ENCODE measurements around the gene NF2. TPM values are rescaled to one million over a fixed set of nuclear protein-coding genes. Genes with fewer than 3 reads are reported as not detected.

Gene NF2
- total RNA-seq, 2 donors from 2014 or later = 38.2 to 41.5 TPM

Other genes starting within 250 kb of the NF2 start
- gene AP1B1, start 215.1 kb upstream of the NF2 start, total RNA-seq = 100 to 1,000 TPM in 1 of 2 donors, 10 to 100 TPM in 1; 96.3 to 100 TPM
- gene RFPL1, start 165.1 kb upstream of the NF2 start, total RNA-seq = not detected
- gene NEFH, start 123.4 kb upstream of the NF2 start, total RNA-seq = under 1 TPM; 0.12 to 0.34 TPM
- gene THOC5, start 49.9 kb upstream of the NF2 start, total RNA-seq = 10 to 100 TPM; 20.8 to 21.1 TPM
- gene NIPSNAP1, start 22.5 kb upstream of the NF2 start, total RNA-seq = 10 to 100 TPM; 50.2 to 60.1 TPM
- under 1 TPM in 1 of 2 donors, not detected in 1; 0.12 TPM for gene CABP7, start 116.4 kb downstream of the NF2 start, total RNA-seq
- 10 to 100 TPM; 12.7 TPM for gene ZMAT5, start 163.4 kb downstream of the NF2 start, total RNA-seq
- 100 to 1,000 TPM; 157 to 198 TPM for gene UQCR10, start 163.7 kb downstream of the NF2 start, total RNA-seq
- gene ASCC2, start 234.6 kb downstream of the NF2 start, total RNA-seq = 10 to 100 TPM; 63.0 to 71.3 TPM

All from left colon (tissue), 2 donors.